ENCODE measurements around the gene CDC27. TPM values are rescaled to one million over a fixed set of nuclear protein-coding genes. Genes with fewer than 3 reads are reported as not detected.

CDC27 gene
- total RNA-seq, 1 experiment from 2014 or later: 83.3 TPM

DNA sequence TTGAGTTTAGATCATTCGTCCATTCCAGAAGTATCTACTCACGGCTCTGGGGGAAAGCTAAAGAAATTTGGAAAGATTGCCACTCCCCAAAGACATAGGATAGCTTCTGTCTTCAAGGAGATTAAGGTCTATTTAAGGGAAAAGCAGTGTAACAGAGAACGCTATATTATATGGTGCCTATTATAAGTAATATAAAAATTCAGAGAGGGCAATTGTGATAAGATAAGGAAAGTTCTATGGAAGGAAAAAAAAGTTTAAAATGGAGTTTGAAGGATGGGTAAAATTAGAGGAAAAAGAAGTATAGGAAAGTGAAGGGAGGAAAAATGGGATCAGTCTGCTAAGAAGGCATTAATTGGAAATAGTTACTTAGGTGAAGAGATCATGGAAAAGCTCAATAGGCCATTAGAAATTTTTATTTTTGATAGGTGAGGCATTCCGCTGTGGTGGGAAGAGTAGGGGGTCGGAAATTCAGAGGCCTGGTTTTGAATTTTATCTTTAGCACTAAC lies 690 bp upstream of the CDC27 start (continued):
- TF ChIP-seq, protein P1, sequence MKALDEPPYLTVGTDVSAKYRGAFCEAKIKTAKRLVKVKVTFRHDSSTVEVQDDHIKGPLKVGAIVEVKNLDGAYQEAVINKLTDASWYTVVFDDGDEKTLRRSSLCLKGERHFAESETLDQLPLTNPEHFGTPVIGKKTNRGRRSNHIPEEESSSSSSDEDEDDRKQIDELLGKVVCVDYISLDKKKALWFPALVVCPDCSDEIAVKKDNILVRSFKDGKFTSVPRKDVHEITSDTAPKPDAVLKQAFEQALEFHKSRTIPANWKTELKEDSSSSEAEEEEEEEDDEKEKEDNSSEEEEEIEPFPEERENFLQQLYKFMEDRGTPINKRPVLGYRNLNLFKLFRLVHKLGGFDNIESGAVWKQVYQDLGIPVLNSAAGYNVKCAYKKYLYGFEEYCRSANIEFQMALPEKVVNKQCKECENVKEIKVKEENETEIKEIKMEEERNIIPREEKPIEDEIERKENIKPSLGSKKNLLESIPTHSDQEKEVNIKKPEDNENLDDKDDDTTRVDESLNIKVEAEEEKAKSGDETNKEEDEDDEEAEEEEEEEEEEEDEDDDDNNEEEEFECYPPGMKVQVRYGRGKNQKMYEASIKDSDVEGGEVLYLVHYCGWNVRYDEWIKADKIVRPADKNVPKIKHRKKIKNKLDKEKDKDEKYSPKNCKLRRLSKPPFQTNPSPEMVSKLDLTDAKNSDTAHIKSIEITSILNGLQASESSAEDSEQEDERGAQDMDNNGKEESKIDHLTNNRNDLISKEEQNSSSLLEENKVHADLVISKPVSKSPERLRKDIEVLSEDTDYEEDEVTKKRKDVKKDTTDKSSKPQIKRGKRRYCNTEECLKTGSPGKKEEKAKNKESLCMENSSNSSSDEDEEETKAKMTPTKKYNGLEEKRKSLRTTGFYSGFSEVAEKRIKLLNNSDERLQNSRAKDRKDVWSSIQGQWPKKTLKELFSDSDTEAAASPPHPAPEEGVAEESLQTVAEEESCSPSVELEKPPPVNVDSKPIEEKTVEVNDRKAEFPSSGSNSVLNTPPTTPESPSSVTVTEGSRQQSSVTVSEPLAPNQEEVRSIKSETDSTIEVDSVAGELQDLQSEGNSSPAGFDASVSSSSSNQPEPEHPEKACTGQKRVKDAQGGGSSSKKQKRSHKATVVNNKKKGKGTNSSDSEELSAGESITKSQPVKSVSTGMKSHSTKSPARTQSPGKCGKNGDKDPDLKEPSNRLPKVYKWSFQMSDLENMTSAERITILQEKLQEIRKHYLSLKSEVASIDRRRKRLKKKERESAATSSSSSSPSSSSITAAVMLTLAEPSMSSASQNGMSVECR (CRISPR knock-in tag; IDR thresholded peaks at IDR 0.05; ENCODE audit: borderline replicate concordance): no peak
- no peak for TF ChIP-seq NFYB (CRISPR knock-in tag; conservative IDR thresholded peaks at IDR 0.05; ENCODE audit: low read depth)

DNA sequence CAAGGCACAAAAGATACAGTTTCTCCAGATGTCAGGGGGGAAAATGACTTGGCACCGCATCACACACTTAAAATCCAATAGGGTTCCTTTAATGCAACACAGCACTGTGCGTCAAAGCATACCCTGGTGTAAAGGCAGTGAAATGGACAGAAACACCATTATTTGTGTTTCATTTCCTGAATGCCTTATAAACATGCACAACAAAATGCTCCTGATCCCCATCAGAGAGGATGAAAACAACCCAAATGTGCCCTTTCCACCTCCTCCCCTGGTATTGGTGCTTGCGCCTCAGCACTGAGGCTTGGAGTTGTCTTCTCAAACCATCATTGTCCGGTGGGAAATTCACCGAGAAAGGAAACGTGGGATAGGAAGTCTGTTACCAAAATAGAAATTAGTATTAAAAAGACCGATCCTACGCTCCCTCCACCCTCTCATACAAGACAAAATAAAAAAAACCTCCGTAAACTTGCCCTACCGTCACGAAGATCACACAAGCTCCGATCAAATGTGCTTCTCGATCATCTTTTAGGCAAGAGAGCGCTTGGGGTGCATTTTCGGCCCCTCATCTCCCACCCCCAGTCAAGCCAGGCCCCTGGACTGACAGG lies 722 bp downstream of the CDC27 start:
- Mint-ChIP-seq H3K27ac (peak overlapping the region; percentile 87), H3K9me3 (peaks cover 3% of the 10 kb centered on the region; the same call in 1 of the 2 replicates), H3K4me1 (peaks cover 29% of the 10 kb centered on the region), H3K27me3 (ENCODE audit: low read depth) (peaks cover 3% of the 10 kb centered on the region; the same call in 1 of the 2 replicates), H3K36me3 (no peaks in the 10 kb centered on the region), H3K4me3 (peak overlapping the region; percentile 95)
- ChIA-PET POLR2A (no interaction called here), CTCF (no interaction called here)
- DNase-seq (ENCODE audit: low spot score): no peak
- no peak for ATAC-seq
- TF ChIP-seq TEAD1 (CRISPR knock-in tag; IDR thresholded peaks at IDR 0.05) (no peak), EMX1 (CRISPR knock-in tag; IDR thresholded peaks at IDR 0.05) (no peak), RELA (CRISPR knock-in tag; IDR thresholded peaks at IDR 0.05; ENCODE audit: borderline replicate concordance) (0 out of 2 replicates have a peak, but pooled peaks have one; percentile 70), ZNF232 (CRISPR knock-in tag; IDR thresholded peaks at IDR 0.05) (no peak)
- TF ChIP-seq, protein P2, sequence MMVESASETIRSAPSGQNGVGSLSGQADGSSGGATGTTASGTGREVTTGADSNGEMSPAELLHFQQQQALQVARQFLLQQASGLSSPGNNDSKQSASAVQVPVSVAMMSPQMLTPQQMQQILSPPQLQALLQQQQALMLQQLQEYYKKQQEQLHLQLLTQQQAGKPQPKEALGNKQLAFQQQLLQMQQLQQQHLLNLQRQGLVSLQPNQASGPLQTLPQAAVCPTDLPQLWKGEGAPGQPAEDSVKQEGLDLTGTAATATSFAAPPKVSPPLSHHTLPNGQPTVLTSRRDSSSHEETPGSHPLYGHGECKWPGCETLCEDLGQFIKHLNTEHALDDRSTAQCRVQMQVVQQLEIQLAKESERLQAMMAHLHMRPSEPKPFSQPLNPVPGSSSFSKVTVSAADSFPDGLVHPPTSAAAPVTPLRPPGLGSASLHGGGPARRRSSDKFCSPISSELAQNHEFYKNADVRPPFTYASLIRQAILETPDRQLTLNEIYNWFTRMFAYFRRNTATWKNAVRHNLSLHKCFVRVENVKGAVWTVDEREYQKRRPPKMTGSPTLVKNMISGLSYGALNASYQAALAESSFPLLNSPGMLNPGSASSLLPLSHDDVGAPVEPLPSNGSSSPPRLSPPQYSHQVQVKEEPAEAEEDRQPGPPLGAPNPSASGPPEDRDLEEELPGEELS (CRISPR knock-in tag; IDR thresholded peaks at IDR 0.05): no peak
- TF ChIP-seq, protein P3, sequence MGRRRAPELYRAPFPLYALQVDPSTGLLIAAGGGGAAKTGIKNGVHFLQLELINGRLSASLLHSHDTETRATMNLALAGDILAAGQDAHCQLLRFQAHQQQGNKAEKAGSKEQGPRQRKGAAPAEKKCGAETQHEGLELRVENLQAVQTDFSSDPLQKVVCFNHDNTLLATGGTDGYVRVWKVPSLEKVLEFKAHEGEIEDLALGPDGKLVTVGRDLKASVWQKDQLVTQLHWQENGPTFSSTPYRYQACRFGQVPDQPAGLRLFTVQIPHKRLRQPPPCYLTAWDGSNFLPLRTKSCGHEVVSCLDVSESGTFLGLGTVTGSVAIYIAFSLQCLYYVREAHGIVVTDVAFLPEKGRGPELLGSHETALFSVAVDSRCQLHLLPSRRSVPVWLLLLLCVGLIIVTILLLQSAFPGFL (CRISPR knock-in tag; IDR thresholded peaks at IDR 0.05; ENCODE audit: borderline replicate concordance): no peak

DNA sequence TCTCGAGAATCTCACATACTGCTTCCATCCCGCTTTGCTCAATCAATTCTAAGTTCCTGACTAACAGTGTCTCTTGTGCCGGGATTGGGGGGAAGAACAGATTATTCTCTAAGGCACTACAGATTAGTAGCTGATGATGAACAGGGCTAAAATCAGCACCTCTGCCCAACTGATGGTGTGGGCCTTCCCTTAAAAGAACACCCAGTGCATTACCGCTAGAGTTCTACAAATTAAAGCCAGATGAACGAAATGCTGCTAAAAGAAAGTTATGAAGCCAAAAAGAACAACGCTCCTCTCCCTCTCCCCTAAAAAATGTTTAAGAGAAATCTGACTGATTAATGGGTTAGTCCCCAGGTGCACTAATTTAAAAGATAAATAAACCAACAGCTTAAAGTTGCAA lies 4.4 kb downstream of the CDC27 start:
- Mint-ChIP-seq H3K4me1 (peaks cover 42% of the 10 kb centered on the region), H3K4me3 (no peak overlapping the region), H3K36me3 (peaks cover 6% of the 10 kb centered on the region), H3K27me3 (ENCODE audit: low read depth) (no peaks in the 10 kb centered on the region), H3K27ac (peak overlapping the region; percentile 22; the same call in 1 of the 2 replicates), H3K9me3 (no peaks in the 10 kb centered on the region)
- ATAC-seq (no peak), DNase-seq (ENCODE audit: low spot score) (no peak)
- ChIA-PET POLR2A (no interaction called here), CTCF (interaction anchor here (0.5 to 1.0 kb wide), 2 partner anchors 74 to 131 kb away, joined by 3 read pairs; no protein-coding TSS in a partner anchor)
- TF ChIP-seq, protein P4, sequence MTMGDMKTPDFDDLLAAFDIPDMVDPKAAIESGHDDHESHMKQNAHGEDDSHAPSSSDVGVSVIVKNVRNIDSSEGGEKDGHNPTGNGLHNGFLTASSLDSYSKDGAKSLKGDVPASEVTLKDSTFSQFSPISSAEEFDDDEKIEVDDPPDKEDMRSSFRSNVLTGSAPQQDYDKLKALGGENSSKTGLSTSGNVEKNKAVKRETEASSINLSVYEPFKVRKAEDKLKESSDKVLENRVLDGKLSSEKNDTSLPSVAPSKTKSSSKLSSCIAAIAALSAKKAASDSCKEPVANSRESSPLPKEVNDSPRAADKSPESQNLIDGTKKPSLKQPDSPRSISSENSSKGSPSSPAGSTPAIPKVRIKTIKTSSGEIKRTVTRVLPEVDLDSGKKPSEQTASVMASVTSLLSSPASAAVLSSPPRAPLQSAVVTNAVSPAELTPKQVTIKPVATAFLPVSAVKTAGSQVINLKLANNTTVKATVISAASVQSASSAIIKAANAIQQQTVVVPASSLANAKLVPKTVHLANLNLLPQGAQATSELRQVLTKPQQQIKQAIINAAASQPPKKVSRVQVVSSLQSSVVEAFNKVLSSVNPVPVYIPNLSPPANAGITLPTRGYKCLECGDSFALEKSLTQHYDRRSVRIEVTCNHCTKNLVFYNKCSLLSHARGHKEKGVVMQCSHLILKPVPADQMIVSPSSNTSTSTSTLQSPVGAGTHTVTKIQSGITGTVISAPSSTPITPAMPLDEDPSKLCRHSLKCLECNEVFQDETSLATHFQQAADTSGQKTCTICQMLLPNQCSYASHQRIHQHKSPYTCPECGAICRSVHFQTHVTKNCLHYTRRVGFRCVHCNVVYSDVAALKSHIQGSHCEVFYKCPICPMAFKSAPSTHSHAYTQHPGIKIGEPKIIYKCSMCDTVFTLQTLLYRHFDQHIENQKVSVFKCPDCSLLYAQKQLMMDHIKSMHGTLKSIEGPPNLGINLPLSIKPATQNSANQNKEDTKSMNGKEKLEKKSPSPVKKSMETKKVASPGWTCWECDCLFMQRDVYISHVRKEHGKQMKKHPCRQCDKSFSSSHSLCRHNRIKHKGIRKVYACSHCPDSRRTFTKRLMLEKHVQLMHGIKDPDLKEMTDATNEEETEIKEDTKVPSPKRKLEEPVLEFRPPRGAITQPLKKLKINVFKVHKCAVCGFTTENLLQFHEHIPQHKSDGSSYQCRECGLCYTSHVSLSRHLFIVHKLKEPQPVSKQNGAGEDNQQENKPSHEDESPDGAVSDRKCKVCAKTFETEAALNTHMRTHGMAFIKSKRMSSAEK (CRISPR knock-in tag; IDR thresholded peaks at IDR 0.05; ENCODE audit: borderline replicate concordance): no peak
- TF ChIP-seq ZNF416 (CRISPR knock-in tag; IDR thresholded peaks at IDR 0.05) (no peak), CREB1 (CRISPR knock-in tag; IDR thresholded peaks at IDR 0.05) (no peak), OVOL2 (CRISPR knock-in tag; IDR thresholded peaks at IDR 0.05; ENCODE audit: borderline replicate concordance) (no peak)
- TF ChIP-seq, protein P3 (CRISPR knock-in tag; IDR thresholded peaks at IDR 0.05; ENCODE audit: borderline replicate concordance): no peak
- TF ChIP-seq, protein P5, sequence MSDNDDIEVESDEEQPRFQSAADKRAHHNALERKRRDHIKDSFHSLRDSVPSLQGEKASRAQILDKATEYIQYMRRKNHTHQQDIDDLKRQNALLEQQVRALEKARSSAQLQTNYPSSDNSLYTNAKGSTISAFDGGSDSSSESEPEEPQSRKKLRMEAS (CRISPR knock-in tag; IDR thresholded peaks at IDR 0.05): no peak
- TF ChIP-seq, protein P6, sequence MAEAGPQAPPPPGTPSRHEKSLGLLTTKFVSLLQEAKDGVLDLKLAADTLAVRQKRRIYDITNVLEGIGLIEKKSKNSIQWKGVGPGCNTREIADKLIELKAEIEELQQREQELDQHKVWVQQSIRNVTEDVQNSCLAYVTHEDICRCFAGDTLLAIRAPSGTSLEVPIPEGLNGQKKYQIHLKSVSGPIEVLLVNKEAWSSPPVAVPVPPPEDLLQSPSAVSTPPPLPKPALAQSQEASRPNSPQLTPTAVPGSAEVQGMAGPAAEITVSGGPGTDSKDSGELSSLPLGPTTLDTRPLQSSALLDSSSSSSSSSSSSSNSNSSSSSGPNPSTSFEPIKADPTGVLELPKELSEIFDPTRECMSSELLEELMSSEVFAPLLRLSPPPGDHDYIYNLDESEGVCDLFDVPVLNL (CRISPR knock-in tag; IDR thresholded peaks at IDR 0.05; ENCODE audit: borderline replicate concordance, low read depth): no peak
- TF ChIP-seq, protein P7, sequence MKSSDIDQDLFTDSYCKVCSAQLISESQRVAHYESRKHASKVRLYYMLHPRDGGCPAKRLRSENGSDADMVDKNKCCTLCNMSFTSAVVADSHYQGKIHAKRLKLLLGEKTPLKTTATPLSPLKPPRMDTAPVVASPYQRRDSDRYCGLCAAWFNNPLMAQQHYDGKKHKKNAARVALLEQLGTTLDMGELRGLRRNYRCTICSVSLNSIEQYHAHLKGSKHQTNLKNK (CRISPR knock-in tag; IDR thresholded peaks at IDR 0.05): no peak
- TF ChIP-seq, protein P8, sequence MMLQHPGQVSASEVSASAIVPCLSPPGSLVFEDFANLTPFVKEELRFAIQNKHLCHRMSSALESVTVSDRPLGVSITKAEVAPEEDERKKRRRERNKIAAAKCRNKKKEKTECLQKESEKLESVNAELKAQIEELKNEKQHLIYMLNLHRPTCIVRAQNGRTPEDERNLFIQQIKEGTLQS (CRISPR knock-in tag; conservative IDR thresholded peaks at IDR 0.05): no peak

Measured in WTC11 (cell line).